GM13977 (cell line): ENCODE measurements around the gene MORN3.
A peak's percentile ranks its signal among the peaks of the same experiment; 100 is the strongest.
"Not testable (repeated sequence)": the region's sequence is repeated elsewhere in the genome, so short reads cannot be mapped to it uniquely, and the experiment has no call there.

Source experiments
- DNase-seq: peaks from one replicate; pipeline ENCODE4 v3.0.0; 2012; ENCODE audit warnings: low spot score
- in situ Hi-C: fragments of 300-500 bp; cut with MboI; formaldehyde crosslinking; loops from one replicate; pipeline ENCODE4 v1.12.0; 2022; ENCODE audit warnings: low sequenced_read_pairs, low pct_unique_long_range_greater_than_20kb, mixed read lengths, inconsistent platforms; ENCODE audit not compliant: unreplicated experiment
- TF ChIP-seq, protein P1 (sequence below): IDR thresholded peaks from 2 replicates; pipeline ENCODE4 v1.5.1; 2012; ENCODE audit warnings: mild to moderate bottlenecking, control low read depth; ENCODE audit not compliant: insufficient read depth; ENCODE audit errors: extremely low read depth, missing control alignments

The MORN3 gene

GRCh38 chr12:121712461-121713256 lies 43.2 kb upstream of the MORN3 start, which contains the start of gene TMEM120B:
Gene TMEM120B (plus strand): TSS chr12:121712752. CDS start chr12:121712896, 144 bp downstream.
- in situ Hi-C loops, result no loop called here
- DNase-seq, result peak; percentile 95
- TF ChIP-seq, protein P1, sequence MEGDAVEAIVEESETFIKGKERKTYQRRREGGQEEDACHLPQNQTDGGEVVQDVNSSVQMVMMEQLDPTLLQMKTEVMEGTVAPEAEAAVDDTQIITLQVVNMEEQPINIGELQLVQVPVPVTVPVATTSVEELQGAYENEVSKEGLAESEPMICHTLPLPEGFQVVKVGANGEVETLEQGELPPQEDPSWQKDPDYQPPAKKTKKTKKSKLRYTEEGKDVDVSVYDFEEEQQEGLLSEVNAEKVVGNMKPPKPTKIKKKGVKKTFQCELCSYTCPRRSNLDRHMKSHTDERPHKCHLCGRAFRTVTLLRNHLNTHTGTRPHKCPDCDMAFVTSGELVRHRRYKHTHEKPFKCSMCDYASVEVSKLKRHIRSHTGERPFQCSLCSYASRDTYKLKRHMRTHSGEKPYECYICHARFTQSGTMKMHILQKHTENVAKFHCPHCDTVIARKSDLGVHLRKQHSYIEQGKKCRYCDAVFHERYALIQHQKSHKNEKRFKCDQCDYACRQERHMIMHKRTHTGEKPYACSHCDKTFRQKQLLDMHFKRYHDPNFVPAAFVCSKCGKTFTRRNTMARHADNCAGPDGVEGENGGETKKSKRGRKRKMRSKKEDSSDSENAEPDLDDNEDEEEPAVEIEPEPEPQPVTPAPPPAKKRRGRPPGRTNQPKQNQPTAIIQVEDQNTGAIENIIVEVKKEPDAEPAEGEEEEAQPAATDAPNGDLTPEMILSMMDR, result peak; percentile 18

- peak; percentile 48 for DNase-seq
- TF ChIP-seq, protein P1, result no peak
- in situ Hi-C loops, result no loop called here
Measured at GRCh38 chr12:121712190-121712460, 42.7 kb upstream of the MORN3 start.

GRCh38 chr12:121711361-121712189 lies 42.1 kb upstream of the MORN3 start:
- TF ChIP-seq, protein P1, result no peak
- in situ Hi-C loops, result no loop called here
- no peak for DNase-seq

- in situ Hi-C loops, result no loop called here
- DNase-seq, result no peak
- TF ChIP-seq, protein P1, result no peak
Measured at GRCh38 chr12:121709478-121709961, 40.1 kb upstream of the MORN3 start.

- DNase-seq, in situ Hi-C loops: not testable (repeated sequence)
Measured at GRCh38 chr12:121709064-121709424, 39.6 kb upstream of the MORN3 start.

DNA sequence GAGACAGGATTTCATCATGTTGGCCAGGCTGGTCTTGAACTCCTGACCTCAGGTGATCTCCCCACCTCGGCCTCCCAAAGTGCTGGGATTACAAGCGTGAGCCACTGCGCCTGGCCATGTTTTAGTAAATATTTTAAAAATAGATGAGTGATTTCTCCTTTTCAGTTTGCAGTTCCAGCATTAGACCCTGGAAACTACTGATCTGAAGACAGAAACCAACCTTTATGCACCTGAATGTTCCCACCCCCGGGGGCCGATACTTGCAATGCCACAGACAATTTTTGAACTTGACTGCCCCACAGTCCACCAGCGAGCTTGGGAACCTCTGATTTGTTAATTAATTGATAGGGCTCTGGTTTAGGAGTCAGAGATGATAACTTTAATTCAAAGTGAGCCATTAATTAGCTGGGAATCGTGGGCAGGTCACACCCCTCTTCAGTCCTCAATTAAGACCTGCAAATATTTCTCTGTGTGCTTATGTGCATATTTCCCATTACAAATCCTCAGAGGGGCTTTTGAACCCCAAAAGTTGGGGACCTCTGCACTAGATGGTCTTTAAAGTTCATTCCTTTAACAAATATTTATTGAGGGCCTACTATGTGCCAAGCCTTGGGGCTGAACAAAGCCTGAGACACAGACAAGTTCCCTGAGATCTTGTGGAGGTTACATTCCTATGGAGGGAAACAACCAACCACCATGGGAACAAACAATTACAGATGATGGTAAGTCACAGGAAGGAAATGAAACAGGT lies 39.0 kb upstream of the MORN3 start:
- in situ Hi-C loops, result no loop called here
- DNase-seq, result peak; percentile 29
- TF ChIP-seq, protein P1, result no peak
